Measurements from ENCODE around the gene PLP1.

PLP1 gene

DNA sequence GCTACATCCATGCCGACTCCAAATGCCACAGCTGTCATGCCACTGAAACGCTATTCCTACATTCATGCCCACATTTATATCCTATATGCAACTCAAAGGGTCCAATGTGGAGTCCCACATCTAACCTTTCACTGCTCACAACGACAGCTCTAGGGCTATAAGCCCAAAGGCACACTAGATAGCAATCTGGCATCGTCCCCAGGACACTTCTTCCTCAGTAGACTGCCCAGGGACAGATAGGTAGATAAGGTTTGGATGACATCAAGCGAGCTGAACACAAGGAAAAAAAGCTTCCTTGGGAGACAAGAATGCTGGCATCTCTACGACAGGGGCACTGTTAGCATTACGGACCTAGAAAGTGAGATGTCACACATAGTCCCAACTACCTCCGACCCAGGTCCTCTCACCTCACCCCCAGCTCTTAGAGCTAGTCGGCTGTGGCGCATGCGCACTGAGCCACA lies 54.7 kb downstream of the PLP1 start:
- DNase-seq, result peak in 1 of 2 experiments; percentile 52

DNA sequence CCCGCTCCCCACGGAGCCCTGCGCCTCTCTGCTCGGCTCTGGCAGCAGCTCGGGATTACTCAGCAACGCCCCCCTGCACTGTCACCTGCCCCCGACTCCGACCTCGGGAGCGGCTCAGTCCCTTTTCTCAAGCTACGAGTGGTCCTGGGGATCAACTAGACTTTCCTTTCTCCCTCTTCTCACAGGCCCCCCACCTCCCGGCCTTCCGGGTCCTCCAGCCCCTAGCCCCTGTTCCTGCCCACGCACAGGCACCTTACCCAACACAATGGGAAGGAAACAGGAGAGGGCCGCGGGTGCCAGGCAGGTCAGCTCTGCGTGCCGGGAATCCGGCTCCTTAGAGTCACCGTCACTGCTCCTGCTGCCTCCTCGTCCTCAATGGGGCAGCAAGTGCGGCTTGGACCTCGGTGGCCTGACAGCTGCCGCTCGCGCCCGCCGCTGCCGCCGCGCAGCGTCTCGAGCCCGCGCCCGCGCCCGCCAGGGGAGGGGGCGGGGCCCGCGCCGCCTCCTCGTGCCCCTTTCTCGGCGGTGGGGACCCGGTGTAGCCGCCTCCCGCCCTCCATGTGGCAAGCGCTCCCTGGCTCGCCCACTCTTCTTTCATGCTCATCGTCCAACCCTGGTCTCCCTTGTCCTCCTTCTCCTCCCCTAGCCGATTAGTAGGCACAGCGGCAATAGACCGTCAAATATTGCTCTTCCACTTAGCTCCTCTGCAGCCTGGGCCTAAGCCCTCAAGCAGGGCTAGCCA lies 55.3 kb downstream of the PLP1 start, which contains the start of gene RAB9B:
Gene RAB9B, minus strand, starts transcription at position 455 of the 742 bp plus-strand sequence. CDS start 6,473 bp downstream, outside the sequence.
- DNase-seq, result no peak

DNA sequence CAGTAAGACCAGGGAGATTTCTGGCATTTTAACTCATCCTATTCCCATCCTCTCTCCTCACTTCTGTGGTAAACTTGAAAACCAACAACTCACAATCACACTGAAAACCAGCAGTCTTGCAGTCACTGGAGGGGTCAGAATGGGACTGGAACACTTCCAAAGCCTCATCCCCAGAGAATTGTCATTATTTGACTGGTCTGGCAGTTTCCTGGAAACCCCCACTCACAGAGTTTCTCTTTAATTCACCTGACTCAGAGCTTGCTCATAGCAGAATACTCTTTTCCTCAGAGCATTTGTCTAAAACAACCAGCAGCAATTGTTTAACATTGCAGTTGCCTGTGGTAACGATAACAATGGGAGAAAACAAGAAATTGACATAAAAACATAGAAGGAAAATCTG lies 62.8 kb downstream of the PLP1 start:
- DNase-seq, result no peak

All from cerebellar nuclear complex (tissue), 1 donor.